Measurements from ENCODE around the gene IDH3G.
A peak's percentile ranks its signal among the peaks of the same experiment; 100 is the strongest.

Gene IDH3G

GRCh38 chrX:153791104-153791852 lies 2.9 kb downstream of the IDH3G start:
- no peak for DNase-seq

- no peak for DNase-seq
Observed at GRCh38 chrX:153789654-153790053, 4.5 kb downstream of the IDH3G start.

- DNase-seq: no peak
Observed at GRCh38 chrX:153786669-153787068, 7.5 kb downstream of the IDH3G start.

GRCh38 chrX:153784325-153784967 lies 9.7 kb downstream of the IDH3G start:
- DNase-seq: no peak

- DNase-seq: no peak
Observed at GRCh38 chrX:153783378-153784013, 10.7 kb downstream of the IDH3G start.

DNA sequence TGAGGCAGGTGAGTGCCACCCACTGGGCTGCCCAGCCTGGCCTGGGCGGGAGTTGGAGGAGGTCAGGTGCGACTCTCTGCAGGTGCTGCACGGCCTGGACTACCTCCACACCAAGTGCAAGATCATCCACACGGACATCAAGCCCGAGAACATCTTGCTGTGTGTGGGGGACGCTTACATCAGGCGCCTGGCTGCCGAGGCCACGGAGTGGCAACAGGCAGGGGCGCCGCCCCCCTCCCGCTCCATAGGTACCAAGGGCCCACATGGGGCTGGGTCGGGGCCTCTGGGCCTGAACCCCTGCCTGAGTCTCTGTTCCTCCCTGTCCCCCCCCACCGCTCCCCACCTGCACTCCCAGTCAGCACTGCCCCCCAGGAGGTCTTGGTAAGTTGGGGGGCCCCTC lies 11.3 kb downstream of the IDH3G start:
- DNase-seq: no peak

DNA sequence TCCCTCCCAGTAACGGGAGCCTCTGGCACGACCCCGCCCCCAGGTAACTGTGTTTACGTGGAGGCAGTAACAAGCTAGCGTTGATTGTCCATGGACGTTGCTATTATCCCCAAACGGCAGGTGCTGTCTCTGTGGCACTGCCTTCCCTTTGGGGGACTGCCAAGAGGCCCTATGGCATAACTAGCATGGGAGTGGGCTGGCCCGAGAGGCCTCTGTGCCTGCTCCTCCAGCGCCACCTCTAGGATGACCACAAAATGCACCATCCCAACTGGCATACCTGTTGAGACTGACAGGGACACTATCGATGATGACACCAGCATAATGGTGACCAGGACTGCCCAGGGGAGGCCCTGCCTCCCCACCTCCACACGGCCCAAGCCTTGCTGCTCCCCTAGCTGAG lies 11.9 kb downstream of the IDH3G start:
- no peak for DNase-seq

DNA sequence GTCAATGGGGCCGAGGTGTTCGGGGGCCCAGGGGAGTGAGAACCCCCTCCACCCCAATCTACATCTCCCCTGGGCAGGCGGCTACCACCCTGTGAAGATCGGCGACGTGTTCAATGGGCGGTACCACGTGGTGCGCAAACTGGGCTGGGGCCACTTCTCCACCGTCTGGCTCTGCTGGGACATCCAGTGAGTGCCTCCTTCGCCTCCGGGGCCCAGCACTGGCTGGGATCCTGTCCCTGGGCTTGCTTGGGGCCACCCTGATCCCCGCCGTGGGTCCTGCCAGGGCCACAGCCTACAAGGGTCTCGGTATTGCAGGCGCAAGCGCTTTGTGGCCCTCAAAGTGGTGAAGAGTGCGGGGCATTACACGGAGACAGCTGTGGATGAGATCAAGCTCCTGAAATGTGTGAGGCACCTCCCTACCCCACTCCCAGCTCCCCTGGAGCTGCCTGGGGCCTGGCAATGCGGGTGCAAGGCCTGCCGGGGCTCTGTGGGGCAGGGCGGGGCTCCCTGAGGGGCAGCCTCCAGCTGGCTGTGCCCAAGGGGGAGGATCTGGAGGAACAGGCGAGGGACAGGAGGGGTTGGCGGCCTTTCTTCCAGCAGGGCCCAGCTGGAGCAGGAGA lies 12.6 kb downstream of the IDH3G start:
- DNase-seq: no peak

DNA sequence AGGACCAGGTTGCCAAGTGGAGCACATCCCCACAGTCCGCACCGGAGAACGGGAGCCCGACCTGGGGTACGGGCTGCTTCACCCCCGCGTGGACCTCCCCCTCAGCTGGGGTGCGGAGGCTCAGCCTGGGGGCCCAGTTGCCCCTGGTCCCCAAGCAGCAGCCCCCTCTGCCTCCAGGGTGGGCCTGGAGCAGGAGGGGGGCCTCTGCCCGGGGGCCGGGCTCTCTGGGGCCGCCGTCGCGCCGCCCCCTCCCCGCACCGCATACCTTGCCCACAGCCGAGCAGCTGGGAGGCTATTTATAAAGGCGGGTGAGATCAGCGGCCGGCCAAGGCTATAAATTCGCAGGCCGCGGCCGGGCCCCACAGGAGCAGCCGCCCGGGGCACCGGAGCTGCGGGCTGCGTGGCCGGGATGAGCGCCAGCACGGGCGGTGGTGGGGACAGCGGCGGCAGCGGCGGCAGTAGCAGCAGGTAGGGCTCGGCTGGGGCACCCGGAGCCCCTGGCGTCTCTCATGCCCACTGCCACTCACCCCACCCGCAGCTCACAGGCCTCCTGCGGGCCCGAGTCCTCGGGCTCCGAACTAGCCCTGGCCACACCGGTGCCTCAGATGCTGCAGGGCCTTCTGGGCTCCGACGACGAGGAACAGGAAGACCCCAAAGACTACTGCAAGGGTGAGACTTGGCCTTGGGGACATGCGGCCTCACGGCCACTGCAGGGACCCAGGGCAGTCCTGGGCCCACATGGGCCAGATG lies 13.3 kb downstream of the IDH3G start, which contains the start of gene SRPK3:
Gene SRPK3 (plus strand): TSS at position 364 of the 750 bp plus-strand sequence. CDS start 46 bp downstream, at position 410.
- DNase-seq: peak; percentile 5

DNA sequence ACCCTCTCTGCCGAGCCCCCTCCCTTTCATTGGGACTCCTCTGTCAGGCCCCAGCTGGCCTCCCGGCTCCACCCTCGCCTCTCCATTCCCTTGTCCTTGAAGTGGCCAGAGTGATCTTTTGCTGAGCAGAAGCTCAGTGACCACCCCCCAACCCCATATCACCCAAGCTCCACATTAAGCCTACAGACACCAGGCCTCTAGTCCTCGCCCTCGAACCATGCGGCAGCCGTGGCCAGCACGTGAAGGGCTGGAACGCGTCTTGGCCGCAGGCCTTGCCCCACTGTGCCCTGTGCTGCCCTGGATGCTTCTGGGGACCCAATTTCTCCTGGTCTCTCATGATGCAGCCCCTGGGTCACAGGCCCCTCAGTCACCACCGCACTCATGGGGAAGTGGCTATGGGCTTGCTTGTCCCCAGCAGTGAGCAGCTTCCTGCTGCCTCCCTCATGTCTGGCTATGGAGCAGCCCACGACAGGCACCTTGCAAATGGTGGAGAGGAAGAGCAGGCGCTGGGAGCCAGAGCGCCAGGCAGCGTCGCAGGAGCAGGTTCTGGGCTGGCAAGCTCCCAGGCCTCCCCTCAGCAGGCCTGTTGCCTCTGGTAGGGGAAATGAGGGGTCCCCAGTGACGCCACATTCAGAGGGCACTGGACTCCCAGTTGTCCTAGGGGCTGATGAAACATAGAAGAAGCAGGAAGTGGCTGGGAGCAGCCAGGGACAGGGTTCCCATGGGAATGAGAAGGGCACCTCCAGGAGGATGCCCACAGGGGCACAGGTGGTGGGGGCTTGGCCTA lies 14.1 kb downstream of the IDH3G start:
- DNase-seq: no peak

- DNase-seq: no peak
Observed at GRCh38 chrX:153778684-153779101, 15.5 kb downstream of the IDH3G start.

DNA sequence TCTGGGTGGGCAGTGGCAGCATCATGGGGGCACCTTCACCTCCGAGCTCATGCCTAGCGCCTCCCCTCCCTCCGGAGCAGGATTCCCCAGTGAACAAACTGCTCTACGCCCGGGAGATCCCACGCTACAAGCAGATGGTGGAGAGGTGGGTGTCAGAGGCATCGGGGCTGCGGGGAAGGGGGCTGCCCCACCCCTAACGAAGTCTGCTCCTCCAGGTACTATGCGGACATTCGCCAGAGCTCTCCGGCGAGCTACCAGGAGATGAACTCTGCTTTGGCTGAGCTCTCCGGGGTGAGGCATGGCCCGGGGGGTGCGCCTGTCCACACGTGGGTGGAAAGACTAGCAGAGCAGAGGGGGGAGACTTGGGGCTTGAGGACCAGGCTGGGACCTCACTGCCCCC lies 16.0 kb downstream of the IDH3G start:
- DNase-seq: no peak

DNA sequence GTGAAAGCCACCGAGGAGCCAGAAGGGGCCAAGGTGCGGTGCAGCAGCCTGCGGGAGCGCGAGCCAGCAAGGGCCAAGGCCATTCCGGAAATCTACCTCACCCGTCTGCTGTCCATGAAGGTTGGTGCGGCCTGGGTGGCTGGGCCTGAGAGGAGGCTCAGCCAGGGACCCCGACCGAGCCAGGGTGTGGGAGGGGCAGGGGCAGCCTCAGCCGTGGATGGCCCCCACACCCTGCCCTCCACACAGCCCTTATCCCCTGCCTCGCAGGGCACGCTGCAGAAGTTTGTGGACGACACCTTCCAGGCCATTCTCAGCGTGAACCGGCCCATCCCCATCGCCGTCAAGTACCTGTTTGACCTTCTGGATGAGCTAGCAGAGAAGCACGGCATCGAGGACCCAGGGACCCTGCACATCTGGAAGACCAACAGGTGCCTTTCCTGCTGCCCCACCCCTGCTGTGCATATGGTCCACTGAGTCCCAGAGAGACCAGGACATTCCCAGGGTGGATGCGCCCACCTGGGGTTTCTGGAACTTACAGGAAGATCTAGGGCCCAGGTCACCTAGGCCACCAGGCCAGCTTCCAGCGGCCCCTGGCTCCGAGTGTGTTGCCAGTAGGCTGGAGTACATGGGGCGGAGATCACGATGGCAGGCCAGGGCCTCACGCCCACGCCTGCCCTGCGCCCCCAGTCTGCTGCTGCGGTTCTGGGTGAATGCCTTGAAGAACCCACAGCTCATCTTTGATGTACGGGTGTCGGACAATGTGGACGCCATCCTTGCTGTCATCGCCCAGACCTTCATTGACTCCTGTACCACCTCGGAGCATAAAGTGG lies 16.7 kb downstream of the IDH3G start:
- DNase-seq: no peak

- DNase-seq: no peak
Observed at GRCh38 chrX:153776611-153777045, 17.5 kb downstream of the IDH3G start.

DNA sequence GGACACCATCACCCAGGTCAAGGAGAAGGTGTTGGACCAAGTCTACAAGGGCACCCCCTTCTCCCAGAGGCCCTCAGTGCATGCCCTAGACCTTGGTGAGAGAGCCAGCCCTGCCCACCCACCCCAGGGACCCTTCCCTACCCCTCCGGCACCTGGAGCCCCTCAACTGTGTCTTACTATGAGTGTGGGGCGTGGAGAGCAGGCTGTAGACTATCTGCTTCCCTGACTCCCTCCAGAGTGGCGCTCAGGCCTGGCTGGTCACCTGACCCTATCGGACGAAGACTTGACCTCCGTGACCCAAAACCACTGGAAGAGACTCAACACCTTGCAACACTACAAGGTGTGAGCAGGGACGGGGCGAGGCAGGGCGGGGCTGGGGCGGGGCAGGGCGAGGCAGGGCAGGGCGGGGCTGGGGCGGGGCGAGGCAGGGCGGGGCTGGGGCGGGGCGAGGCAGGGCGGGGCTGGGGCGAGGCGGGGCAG lies 18.0 kb downstream of the IDH3G start:
- DNase-seq: no peak

GRCh38 chrX:153775293-153776119 lies 18.7 kb downstream of the IDH3G start:
- no peak for DNase-seq

GRCh38 chrX:153774576-153775292 lies 19.4 kb downstream of the IDH3G start:
- DNase-seq: no peak

DNA sequence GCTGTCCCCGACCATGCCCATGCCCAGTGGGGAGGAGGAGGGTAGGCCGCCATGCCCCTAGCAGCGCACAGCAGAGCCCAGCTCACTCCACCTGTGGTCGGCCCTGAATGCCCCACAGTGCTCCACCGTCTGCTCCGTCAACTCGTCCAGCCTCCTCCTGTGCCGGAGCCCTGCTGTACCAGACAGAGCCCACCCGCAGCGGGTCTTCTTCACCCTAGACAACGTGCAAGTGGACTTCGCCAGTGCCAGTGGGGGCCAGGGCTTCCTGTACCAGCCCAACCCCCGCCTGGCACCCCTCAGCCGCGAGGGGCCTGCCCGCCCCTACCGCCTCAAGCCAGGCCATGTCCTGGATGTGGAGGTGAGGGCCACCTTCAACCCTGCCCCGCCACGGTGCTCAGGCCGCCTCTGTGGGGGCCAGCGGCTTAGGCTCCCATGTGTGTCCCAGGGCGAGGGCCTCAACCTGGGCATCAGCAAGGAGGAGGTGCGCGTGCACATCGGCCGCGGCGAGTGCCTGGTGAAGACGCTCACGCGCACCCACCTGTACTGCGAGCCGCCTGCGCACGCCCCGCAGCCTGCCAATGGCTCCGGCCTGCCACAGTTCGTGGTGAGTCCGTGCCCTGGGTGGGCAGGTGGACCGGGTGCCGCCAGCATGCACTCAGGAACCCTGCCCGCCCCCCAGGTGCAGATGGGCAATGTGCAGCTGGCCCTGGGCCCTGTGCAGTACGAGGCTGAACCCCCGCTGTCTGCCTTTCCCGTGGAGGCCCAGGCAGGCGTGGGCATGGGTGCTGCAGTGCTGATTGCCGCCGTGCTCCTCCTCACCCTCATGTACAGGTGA lies 20.2 kb downstream of the IDH3G start:
- no peak for DNase-seq
